Epithelial cell of esophagus (primary cell): ENCODE results near the gene EML5.

Source experiments
- DNase-seq: peaks from one replicate; pipeline ENCODE4 v3.0.0; 2010; ENCODE audit warnings: low read depth
- H3K4me3 ChIP-seq: 2 replicates; pipeline ENCODE4 v1.5.1; 2011; ENCODE audit warnings: mild to moderate bottlenecking, low read length, control low read depth
- CTCF ChIP-seq: IDR thresholded peaks from 2 replicates; pipeline ENCODE4 v1.5.1; 2011; ENCODE audit warnings: low read depth, mild to moderate bottlenecking, low read length, control low read depth, inconsistent platforms; ENCODE audit not compliant: insufficient read depth; ENCODE audit errors: missing control alignments

Gene EML5

GRCh38 chr14:88746052-88746451 lies 46.7 kb downstream of the EML5 start:
- no peak overlapping the region for H3K4me3 ChIP-seq
- DNase-seq = no peak
- no peak for TF ChIP-seq CTCF

GRCh38 chr14:88737245-88737644 lies 55.5 kb downstream of the EML5 start:
- no peak for DNase-seq
- no peak overlapping the region for H3K4me3 ChIP-seq
- no peak for TF ChIP-seq CTCF

- no peak for TF ChIP-seq CTCF
- no peak overlapping the region for H3K4me3 ChIP-seq
- DNase-seq = no peak
Measured at GRCh38 chr14:88733121-88733520, 59.6 kb downstream of the EML5 start.

- peak; percentile 45 for TF ChIP-seq CTCF
- H3K4me3 ChIP-seq = no peak overlapping the region
- no peak for DNase-seq
Measured at GRCh38 chr14:88729159-88729558, 63.6 kb downstream of the EML5 start.

GRCh38 chr14:88727057-88727456 lies 65.7 kb downstream of the EML5 start:
- no peak for DNase-seq
- no peak for TF ChIP-seq CTCF
- no peak overlapping the region for H3K4me3 ChIP-seq

GRCh38 chr14:88710709-88711108 lies 82.0 kb downstream of the EML5 start:
- H3K4me3 ChIP-seq = no peak overlapping the region
- no peak for TF ChIP-seq CTCF
- DNase-seq = no peak

GRCh38 chr14:88707088-88707487 lies 85.7 kb downstream of the EML5 start:
- DNase-seq = no peak
- no peak overlapping the region for H3K4me3 ChIP-seq
- no peak for TF ChIP-seq CTCF
